HG03280 (cell line): Measurements from ENCODE around the gene KPNA1.
A peak's percentile ranks its signal among the peaks of the same experiment; 100 is the strongest.

ENCODE experiments used
- ATAC-seq: cut with Tn5 transposase; IDR thresholded peaks from one replicate; pipeline ENCODE4 v1.9.1; 2021; ENCODE audit warnings: mild to moderate bottlenecking, moderate library complexity; ENCODE audit not compliant: unreplicated experiment

KPNA1 gene

DNA sequence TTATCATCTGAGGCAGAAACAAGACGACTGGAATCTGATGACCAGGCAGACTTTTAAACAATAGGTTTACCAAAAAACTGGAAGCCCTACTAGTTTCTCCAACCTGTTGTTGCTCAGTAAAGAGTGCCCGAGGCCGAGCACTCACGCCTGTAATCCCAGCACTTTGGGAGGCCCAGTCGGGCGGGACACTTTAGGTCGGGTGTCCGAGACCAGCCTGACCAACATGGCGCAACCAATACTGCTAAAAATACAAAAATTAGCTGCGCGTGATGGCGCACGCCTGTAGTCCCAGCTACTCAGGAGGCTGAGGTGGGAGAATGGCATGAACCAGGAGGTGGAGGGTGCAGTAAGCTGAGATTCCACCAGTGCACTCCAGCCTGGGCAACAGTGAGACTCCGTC is 97.8 kb downstream of the KPNA1 start:
- no peak for ATAC-seq

DNA sequence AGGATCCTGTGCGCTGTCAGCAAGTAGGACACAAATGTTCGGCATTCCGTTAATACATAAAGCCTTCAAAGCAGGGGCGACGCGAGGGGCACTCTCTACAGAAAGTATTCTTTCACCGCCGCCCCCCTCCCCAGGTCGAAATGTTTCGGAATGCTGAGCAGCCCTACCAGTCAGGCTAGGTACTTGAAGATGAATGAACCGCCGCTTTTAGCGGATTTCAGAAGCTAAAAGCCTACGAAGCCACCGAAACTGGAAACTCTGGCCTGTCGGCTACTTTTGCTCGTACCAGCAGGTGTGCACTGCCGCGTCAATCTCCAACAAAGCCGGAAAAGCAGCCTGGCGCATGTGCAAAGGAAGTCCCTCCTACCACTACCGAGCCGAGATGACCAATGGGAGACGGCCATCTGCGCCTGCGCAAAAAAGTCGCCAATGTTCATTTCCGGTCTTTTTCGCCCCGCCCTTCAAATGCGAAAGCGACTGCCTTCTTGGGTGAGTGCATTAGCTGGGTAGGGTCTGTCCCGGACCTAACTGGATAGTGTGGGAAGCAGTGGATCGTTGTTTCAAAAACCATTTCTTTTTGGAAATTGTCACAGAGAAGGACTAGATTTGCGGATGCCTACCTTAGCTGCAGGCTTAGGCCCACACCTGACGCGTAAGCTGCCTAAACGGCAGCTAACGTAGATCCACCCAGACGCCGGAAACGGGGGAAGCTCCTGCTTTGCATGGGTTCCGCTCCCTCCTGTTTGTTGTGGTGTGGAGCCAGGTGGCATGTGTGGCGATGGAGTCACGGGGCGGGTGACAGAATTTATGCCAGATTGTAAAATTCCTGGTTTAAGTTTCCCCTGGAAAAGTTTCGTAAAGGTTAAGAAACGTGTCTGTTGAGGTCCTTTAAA is 98.7 kb downstream of the KPNA1 start, which contains the start of gene WDR5B:
Gene WDR5B (minus strand): TSS at position 301 of the 893 bp plus-strand sequence. CDS start 534 bp downstream, outside the sequence.
- ATAC-seq: peak; percentile 83

DNA sequence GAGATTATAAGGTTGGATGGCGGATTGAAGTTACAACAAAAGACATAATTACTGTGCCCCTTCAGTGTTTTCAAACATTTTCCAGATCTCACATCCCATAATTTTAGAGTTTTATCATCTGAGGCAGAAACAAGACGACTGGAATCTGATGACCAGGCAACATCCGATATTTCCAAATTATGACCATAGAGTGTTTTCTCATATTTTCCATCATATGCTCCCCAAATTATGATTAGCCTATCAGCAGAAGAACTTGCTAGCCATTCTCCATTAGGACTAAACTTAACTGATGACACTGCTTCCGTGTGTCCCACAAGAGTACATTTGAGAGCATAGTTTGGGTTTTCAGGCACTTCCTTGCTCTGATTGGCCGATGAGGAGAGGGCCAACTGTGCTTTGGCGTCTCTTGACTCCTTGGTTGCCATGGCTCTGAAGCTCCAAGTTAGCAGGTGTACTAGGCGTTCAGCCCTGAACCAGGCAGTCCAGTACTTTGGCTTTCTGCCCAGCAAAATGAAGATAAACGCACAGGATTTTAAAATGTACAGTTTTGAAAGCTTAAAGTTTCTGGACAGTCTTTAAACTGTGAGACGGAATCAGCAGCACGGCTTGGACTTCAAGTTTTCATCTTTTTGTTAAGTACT is 99.5 kb downstream of the KPNA1 start:
- peak; percentile 58 for ATAC-seq

DNA sequence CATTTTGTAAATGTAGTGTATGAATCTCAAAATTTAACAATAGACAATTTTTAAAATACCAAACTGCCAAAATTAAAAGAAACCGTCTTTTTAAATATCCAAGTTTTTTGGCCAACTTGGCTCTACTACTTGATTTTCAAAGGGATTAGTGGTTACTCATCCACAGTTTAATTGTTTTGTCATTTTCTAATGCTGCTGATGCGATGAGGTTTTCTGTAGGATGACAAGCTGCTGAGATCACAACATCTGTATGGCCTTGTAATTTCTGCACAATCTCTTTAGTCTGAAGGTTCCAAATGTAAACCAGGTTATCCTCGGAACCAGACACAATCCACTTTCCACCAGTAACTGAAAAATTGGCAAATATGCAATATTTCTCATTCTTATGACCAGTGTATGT is 100.3 kb downstream of the KPNA1 start:
- no peak for ATAC-seq

DNA sequence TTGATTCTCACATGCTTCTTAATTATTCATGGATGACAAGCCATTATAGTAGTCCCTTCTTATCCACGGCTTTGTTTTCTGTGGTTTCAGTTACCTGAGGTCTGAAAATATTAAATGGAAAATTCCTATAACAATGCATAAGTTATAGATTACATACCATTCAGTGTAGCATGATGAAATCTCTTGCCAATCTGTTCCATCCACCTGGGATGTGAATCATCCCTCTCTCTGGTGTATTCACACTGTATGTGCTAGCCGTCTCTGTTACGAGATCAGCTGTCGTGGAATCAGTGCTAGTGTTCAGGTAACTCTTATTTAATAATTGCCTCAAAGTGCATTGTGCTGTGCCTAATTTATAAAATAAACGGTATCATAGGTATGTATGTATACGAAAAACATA is 104.1 kb downstream of the KPNA1 start:
- no peak for ATAC-seq

DNA sequence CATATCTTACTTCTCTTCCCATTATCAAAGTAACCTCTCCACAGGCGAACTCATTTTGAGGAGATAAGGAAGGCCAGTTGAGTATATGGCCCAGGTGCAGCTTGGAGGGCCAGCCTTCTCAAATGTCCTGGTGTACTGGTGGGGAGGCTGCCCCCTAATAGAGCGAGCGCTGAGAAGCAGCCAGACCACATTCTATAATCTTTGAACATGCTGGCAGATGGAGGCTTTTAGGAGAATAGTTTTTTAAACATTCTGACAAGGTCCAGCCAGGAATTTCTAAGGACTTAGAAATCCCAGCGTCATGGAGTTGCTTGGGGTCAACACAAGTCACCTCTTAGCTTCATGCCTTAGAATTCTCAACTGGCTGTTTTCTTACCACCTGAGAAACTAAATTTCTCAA is 104.6 kb downstream of the KPNA1 start:
- ATAC-seq: no peak

DNA sequence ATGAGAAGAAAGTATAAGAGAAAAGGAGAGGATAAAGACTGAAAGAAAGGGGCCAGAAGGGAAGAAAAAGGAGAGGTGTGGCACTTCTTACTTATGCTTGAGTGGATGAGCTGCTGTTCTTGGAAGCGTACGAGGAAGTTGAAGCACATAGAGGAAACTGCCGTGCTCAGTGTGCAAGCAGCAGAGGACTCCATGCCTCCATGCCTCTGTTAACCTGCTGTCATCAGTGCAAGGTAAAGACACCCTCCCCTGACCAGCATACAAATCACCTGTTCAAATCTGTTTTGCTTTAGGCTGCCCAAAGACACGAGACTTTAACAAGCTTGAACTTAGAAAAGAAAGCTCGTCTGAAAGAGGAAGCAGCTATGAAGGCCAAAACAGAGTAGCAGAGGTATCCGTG is 105.3 kb downstream of the KPNA1 start:
- ATAC-seq: no peak

DNA sequence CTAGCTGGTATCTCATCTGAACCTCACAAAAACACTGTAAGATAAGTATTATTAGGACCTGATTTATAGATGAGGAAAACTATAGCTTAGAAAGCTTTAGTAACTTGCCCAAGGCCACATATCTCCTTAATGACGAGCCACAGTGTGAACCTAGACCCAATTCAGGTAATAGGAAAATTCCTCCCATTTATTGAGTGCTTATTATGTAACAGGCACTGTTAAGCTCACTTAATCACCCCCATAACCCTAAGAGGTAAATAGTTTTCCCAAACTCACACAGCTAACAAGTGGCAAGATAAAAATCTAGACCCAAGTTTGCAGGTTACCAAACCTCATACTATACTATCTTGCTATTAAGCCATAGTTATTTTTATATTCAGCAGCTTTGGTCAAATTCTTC is 106.8 kb downstream of the KPNA1 start:
- no peak for ATAC-seq

DNA sequence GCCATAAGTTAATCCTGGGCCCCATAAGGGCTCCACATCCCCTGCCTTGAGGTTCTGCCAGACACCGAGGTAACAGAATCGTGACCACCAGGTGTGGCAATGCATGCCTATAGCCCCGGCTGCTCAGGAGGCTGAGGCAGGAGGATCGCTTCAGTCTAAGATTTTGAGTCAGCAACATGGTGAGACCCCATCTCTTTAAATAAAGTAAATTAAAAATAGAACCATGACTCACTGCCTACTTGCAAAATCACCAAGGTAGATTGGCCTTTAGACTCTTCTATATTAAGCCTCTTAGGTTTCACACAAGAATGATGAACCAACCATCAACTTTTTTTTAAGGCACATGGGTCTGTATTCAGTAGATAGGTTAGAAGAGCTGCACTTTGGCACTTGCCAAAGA is 108.5 kb downstream of the KPNA1 start:
- no peak for ATAC-seq

DNA sequence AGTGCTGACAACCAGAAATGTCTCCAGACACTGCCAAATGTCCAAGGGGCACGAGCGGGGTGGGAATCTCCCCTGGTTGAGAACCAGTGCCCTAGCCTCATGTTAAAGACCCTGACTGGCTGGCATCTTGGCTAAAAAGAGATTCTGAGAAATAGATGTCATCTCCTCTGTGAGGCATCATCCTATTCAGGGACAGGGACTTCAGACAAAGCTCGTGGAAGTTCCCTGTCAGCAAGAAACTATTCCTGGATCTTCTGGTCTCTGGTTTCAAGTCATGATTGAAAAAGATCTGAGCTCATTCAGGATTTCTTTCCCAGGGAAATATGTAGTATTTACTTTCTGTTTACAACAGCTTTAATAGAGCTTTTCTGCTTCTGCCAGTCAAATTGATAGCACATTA is 109.7 kb downstream of the KPNA1 start:
- no peak for ATAC-seq

DNA sequence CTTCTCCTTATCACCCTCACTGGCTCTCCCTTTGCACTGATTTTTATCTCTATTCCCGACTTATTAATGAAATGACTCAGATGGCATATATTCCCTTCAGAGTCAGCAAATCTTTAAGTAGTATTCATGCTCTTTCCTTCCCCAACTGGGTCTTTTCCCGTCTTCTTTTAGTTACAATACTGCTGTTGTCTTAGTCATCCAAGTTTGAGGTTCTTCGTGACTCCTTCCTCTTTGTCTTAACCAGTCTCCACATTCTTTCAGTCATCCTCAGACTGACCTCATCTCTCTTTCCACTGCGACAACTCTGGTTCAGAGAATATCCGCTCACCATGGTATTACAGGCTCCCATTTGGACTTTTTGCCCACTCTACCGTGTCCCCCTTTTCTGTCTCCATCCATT is 111.2 kb downstream of the KPNA1 start:
- no peak for ATAC-seq

DNA sequence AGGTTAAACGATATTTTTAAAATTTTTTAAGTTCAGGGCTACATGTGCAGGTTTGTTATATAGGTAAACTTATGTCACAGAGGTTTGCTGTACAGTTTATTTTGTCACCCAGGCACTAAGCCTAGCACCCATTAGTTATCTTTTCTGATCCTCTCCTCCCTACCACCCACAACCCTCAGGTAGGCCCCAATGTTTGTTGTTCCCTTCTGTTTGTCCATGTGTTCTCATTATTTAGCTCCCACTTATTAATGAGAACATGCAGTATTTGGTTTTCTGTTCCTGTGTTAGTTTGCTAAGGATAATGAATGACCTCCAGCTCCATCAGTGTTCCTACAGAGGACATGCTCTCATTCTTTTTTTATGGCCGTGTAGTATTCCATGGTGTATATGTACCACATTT is 115.8 kb downstream of the KPNA1 start:
- ATAC-seq: no peak

DNA sequence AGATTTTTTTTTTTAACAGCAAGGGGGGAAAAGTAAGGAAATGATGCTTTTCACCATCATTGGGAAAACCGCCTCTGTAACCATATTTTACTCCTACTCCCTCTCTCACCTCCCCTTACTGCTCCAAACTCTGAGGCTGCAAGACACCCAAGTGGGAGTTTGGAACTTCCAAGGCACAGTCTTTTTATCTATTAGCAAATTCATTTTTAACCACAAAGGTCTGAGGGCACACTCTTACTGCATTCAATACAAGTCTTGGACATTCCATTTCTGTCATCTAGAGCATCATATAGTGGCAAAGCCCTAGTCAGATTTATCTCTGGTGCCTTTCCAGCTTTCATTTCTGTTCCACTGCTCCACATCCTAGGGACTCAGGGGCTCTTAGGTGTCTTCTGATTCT is 117.5 kb downstream of the KPNA1 start:
- no peak for ATAC-seq

DNA sequence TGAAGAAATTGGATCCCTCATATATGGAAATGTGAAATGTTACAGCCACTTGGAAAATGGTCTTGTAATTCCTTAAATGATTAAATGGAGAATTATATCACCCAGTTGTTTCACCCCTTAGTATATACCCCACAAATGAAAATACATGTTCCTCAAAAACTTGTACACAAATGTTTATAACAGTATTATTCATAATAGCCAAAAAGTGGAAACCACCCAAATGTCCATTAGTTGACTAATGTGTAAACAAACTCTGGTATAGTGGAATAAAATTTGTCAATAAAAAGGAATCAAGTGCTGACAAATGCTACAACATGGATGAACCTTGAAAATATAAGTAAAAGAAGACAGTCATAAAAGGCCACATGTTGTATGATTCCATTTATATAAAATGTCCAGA is 118.2 kb downstream of the KPNA1 start:
- ATAC-seq: no peak

DNA sequence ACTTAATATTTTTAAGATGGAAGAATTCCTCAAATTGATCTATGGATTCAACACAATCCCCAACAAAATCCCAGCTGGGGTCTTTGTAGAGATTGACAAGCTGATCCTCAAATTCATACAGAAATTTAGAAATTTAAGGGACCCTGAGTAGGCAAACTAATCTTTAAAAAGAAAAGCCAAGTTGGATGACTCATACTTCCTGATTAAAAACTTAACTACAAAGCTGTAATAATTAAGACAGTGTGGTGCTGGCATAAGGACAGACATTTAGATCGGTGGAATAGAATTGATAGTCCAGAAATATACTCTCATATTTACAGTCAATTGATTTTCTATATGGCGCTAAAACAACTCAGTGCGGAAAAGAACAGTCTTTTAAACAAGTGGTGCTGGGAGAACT is 119.2 kb downstream of the KPNA1 start:
- ATAC-seq: no peak

DNA sequence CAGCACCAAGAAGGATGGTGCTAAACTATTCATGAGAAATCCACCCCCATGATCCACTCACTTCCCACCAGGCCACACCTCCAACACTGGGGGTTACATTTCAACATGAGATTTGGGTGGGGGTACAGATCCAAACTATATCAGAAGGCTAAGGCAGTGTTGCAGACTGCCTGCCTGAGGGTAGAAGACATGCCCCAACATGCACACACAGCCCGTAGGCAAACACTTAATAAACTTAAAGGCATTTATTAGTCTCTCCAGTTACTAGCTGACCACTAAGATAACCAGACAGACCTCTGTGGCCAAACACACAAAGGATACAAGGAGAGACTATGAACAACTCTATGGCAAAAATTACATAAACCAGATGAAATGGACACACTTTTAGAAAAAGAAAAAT is 120.6 kb downstream of the KPNA1 start:
- no peak for ATAC-seq

DNA sequence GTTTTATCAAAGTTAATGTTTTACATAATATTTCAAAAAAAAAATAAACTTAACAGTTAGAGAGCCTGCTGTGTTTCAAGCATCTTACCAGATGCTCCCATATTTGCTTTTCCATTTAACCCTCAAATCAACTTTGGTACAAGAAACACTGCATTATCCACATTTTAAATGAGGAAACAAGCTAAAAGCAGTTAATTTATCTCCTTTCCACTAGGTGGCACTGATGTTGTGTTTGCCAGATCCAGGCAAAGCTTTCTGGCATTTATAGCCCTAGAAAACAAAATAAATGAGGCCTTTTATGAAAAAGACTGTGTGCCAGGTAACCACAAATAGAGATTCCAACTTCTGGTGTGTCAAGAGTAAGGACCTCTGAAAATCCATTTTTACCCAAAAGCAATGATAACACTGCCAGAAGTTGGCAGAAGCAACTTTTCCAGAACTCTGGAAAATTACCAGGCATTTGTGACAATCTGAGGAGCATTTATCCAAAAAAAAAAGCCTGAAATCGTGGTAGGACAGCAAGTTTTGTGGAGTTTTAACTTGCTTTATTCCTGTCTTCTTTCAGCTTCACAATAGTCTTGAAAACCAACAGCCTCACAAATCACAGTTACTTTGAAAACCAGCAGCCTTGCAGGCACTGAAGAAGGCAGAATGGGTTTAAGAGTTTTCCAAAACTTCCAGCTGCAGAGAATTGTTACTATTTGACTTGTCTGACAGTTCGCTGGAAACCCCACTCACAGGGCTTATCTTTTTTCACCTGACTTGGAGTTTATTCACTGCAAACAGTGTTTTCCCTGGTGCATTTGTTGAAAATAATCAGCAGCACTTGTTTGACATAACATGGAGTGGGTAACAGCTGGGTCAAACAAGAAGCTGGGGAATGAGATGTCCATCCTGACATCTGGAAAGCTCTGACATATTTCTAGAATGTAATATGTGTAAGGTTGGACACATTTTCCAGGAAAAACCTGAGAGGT is 121.6 kb downstream of the KPNA1 start:
- no peak for ATAC-seq

DNA sequence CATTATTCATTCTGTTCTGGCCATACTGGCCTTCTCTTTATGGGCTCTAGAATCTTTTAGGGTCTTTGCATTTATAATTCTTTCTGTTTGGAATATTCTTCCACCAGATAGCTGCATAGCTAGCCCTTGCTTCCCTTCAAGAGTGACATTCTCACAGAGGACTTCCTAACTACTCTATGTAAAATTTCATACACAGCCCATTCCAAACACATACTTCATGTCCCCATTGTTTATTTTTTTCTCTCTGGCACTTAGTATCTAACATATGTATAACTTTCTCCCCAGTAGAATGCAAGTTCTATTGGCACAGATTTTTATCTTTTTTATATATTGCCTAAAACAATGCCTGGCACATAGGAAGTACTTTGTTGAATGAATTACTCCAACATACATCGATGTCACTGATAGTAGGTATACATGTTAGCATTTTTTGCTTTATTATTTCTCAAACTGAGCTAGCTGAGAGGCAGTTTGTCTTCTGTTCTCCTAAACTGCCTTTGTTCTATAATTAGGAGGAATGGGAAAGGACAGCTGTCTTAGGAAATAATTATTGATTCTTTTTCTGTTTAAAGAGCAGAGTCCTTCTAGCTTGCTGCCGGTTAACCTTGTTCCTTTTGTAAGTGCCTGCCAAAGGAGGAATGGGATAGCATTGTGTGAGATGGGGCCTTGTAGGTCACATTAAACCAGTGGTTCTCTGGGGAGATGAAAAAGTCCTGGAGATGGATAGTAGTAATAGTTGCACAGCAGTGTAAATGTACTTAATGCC is 122.9 kb downstream of the KPNA1 start:
- ATAC-seq: no peak

DNA sequence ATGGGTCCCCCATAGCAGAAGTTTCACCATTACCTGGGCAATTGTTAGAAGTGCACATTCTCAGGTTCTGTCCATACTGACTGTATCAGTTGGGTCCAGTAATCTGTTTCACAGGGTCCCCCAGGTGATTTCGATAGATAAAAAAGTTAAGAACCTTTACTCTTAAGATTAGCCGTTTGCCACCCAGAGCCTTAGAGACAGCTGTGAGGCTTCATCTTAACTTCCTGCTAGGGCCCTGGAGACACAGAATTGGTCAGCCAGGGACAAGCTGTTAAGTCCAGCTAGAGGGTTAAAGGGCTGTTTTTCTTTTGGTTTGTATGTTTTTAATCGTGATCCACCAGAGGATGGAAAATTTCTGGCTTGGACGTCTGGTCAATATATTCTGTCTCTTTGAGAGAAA is 124.1 kb downstream of the KPNA1 start:
- ATAC-seq: no peak

DNA sequence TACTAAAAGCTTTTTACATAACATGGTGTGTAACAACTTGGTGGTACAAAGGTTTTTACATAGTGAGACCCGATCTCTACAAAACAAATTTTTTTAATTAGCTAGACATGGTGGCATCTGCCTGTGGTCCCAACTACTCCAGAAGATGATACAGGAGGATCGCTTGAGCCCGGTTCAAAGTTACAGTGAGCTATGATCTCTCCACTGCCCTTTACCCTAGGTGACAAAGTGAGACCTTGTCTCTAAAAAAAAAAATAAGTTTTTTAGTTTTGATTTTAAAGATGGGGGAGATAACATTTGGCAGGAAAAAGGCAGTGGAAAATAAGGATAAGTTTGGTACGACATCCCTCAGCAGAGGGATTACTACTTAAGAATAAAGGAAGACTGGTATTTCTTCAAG is 124.8 kb downstream of the KPNA1 start:
- no peak for ATAC-seq

DNA sequence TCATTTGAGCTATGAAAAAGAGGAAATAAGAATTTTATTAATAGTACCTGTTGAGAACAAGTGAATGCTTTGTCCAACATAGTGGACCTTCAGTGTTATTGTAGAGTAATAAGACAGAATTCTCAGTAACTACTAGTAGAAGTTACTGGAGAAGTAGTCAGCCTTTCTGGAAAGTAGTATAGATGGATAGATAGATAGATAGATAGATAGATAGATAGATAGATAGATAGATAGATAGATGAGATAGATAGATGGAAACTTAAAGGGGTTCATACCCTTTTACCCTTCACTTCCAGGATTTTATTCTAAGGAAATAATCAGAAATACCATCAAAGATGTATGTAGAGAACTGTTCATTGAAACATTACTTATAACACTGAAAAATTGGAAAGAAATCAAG is 125.5 kb downstream of the KPNA1 start:
- no peak for ATAC-seq
